G401.6 (cell line): Measurements from ENCODE around the gene DUSP1.

Experiments
- FAIRE-seq: peaks from 2 replicates; lab custom pipeline; 2012; peaks lifted over from hg19 to GRCh38; lab: Jason Lieb, UNC

DUSP1 gene

GRCh38 chr5:172762214-172763119 is 8.5 kb downstream of the DUSP1 start:
- no peak for FAIRE-seq

DNA sequence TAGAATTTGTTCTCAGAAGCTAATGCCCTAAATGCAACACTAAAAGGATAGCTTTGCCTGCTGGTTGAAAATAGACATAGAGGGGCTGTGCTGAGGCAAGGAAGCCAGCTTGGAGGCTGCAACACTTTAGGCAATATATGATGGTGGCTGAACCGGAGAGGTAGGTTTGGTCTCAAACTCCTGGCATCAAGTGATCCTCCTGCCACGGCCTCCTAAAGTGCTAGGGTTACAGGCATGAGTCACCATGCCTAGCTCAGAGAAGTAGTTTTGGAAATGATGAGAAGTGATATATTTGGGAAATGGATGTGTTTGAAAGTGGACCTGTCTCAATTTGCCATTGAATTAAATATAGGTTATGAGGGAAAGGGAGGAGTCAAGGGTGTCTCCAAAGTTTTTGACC is 10.0 kb downstream of the DUSP1 start:
- FAIRE-seq, result no peak

DNA sequence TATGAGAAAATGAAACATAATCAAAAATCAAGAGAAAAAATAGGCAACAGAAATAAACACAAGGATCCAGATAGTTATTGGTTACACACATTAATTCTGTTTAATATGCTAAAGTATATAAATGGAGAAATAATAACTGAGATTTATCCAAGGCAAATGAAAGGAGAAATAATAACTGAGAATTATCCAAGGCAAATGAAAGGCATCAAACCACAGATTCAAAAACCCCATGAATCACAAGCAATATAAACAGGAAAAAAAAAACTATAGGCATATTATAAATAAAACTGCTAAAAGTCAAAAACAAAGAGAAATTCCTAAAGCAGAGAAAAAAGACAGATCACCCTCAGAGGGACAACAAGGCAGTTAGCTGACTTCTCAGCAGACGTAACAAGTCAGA is 10.9 kb downstream of the DUSP1 start:
- no peak for FAIRE-seq

DNA sequence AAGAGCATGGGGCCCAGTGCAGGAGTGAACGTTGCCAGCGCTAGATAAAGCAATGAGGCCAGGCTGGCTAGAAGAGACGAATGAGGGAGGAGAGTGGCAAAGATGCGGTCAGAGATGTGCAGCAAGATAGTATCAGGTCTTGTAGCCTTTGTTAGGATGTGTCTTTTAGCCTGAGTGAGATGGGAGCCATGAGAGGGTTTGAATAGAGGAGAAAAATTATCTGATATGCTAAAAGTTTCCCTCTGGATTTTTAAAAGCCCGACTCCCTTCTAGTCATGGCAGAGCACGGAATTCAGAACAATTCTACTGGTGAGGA is 12.2 kb downstream of the DUSP1 start:
- no peak for FAIRE-seq

DNA sequence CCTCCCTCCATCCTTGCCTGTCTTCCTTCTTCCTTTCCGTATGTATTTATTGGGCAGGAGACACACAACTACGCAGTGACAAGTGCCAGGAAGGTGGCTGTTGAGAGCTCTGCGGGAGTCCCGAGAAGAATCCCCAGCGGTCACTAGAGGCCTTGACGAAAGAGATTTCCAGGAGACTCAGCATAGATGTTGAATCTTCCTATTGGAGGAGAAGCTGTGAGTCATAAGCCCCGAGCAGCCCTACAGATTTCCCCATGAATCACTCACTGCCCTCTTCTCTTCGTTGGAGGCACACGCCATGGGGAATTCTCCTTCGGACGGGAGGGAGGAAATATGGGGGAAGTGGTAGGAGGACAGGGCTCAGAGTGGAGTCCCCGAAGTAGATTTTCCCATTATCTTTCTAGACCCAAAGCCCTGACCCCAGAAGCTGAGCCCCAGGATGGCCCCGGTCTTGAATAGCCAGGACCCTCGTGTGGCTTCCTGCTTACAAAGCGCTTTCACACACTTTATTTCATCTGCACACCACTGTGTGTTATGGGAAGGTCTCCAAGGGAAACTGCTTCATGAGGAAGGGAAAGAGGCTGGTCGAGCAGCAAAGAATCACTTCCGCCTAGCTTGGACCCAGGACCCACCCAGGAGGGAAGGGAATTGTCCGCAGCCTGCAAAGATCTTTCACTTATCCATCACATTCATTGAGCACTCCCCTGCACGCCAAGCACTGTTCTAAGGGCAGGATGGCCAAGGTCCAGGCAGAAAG is 12.7 kb downstream of the DUSP1 start:
- FAIRE-seq, result no peak

DNA sequence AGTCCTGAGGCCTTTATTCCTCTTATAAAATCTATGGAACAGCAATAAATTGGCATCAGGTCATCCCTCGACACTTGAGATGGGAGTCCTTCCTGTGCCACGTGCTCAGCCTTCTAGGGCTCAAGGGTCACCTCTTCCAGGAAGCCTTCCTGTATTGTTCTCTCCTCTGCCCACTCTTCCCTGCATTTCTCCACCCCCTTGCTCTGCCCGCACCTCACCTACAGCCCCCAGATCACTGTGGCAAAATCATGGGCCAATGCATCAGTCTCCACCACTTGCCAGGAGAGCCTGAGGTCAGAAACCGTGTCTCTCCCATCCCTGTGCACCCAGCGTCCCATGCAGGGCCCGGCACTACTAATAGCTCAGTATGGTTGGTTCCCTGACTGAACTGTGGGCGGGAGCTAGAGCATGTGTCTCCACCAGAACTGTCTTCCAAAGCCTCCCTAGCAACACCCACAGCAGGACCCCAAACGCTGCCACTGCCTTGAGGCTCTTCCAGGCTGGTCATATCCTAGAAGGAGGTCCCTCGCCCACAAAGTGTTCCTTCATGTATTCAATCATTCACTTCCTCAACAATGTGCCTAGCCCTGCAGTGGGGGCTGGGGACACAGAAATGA is 13.5 kb downstream of the DUSP1 start:
- no peak for FAIRE-seq

GRCh38 chr5:172756764-172757393 is 14.1 kb downstream of the DUSP1 start:
- FAIRE-seq, result no peak

GRCh38 chr5:172754596-172755356 is 16.2 kb downstream of the DUSP1 start:
- no peak for FAIRE-seq

- FAIRE-seq, result no peak
Measured at GRCh38 chr5:172753101-172753500, 17.9 kb downstream of the DUSP1 start.

DNA sequence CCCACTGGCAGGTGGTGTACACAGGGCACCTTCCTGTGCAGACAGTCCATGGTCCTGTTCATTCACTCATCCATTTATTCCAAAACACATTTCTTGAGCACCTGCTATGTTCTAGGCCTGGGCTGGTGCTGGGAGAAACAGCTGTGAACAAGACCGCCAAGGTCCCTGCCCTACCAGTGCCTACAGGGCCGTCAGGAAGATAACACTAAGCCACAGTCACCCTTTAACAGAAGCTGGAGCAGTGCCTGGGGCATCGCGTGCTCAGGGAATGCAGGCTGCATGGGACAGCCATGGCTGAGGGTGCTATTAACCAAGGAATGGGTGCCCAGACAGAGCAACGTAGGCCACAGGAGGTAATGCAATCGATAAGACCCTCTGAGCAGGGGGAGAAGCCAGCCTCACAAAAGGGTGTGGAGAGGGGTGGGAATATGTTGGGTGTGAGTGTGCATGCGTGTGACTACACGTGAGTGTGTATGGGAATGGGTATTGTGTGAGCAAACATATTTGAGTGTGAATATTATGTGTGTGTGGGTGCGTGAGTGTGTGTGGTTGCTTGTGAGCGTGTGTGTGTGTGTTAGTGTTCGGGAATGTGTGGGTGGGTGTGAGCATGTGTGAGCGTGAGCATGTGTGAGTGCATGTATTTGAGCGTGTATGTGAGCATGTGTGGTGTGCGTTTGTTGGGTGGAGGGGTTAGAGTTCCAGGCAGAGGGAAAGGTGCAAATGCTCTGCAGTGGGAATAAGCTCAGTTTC is 19.1 kb downstream of the DUSP1 start:
- FAIRE-seq, result no peak

DNA sequence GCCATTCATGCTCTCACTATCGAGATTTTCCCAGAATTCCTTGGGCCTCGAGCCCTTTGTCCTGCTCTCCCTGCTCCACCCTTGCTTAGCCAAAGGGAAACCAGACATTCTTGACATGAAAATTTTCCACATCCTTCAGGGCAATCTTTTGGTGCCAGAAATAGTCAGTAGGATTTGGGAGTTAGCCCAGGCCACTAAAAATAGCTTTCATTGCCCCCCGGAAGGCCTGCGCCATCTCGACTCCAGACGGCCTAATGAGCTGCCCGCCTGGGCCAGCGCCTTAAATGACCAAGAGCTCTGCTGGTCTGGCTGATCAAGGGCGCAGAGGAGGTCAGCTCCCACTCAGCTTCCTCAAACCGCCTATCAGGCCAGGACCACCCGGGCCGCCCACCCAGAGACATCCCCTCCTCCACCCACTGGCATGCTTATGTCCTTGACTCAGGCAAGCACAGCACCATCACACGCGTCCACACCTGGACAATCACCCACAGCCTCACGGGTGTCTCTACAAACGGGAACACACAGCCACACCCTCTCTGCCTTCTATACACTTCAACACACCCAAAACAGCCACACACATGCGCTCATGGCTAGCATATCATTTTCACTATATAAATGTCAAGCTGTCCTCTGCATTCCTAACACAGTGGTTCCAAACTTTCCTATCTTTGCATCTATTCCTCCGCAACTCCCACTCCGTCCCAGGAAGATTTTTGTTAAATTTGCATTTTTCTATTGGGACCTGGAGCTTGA is 20.9 kb downstream of the DUSP1 start:
- FAIRE-seq, result no peak

DNA sequence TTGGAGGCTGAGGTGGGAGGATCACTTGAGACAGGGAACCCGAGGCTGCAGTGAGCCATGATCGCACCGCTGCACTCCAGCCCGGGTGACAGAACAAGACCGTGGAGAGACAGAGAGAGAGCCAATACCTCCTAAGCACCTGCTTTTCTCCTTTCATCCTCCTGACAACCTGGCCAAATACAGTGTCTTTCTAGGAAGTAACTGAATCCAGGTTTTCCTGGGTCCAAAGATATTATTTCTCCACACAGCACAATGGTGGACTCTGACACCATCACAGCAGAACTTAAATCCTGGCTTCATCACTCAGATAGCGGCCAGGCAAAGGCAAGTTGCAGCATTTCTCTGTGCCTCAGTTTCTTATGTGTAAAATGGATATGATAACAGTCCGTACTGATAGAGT is 21.9 kb downstream of the DUSP1 start:
- FAIRE-seq, result no peak

- FAIRE-seq, result no peak
Measured at GRCh38 chr5:172748341-172748843, 22.6 kb downstream of the DUSP1 start.

DNA sequence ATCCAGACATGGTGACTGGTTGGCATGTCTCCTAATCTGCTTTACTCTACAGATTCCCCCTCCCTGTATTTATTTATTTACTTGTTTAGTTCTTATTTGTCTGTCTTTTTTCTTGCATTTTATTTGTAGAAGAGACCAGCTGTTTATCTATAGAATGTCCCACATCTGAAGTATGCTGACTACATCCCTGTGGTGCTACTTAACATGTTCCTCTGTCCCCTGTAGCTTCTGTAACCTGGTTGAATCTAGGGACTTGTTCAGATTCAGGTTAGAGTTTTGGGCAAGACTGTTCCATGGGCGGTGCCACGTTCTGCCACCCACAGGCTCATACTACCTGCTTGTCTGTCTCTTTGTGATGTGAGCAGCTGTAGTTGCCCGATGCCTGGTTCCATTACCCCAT is 23.5 kb downstream of the DUSP1 start:
- no peak for FAIRE-seq

DNA sequence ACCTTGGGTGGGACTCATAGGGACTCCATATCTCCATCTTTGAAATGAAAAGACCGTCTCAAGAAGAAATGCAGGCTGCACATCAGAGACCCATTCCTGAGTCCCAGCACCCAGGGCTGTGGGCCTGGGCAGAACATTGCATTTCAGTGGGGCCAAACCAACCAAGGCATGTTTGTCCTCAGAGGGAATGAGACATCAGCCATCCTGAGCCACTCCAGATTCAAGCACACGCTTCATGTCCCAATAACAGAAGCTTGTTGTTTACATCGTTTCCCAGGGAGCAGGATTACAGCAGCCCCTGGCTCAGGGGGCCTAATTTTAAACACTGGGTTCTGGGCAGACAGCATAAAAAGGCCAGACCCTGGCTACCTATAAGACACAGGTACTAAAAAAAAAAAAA is 24.3 kb downstream of the DUSP1 start:
- FAIRE-seq, result no peak

DNA sequence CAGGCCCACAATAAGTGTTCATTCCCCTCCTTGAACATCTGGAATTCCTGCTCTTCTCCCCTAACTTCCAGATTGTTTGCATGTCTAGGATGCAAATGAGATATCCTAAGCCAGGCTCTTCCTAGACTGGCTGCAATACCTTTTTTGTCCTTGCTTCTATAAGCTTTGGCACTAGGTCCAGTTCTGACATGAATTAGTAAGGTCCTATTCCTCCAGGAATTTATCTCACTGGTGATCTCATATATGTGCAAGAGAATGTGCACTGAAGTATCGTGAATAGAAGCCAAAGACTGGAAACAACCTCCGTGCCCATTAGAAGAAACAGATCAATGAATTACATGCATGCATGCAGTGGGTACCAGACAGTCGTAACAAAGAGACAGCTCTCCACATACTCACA is 25.2 kb downstream of the DUSP1 start:
- FAIRE-seq, result no peak

DNA sequence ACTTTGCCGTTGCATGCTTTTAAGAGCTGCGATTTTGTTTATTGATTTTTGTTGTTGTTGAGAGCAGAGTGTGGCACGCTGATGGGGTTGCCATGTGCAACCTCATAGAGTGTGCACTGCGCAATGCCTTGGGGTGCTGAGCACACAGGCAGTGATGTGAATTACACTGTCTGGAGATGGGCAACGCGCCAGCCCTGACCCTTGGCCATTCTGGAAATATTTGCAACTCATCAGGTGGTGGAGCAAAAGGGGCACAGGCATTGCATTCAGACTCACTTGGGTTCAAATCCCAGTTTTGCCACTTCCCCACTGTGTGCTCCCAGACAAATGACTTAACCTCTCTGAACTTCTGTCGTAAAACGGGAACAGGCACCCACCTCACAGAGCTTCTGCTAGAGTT is 25.6 kb downstream of the DUSP1 start:
- no peak for FAIRE-seq

DNA sequence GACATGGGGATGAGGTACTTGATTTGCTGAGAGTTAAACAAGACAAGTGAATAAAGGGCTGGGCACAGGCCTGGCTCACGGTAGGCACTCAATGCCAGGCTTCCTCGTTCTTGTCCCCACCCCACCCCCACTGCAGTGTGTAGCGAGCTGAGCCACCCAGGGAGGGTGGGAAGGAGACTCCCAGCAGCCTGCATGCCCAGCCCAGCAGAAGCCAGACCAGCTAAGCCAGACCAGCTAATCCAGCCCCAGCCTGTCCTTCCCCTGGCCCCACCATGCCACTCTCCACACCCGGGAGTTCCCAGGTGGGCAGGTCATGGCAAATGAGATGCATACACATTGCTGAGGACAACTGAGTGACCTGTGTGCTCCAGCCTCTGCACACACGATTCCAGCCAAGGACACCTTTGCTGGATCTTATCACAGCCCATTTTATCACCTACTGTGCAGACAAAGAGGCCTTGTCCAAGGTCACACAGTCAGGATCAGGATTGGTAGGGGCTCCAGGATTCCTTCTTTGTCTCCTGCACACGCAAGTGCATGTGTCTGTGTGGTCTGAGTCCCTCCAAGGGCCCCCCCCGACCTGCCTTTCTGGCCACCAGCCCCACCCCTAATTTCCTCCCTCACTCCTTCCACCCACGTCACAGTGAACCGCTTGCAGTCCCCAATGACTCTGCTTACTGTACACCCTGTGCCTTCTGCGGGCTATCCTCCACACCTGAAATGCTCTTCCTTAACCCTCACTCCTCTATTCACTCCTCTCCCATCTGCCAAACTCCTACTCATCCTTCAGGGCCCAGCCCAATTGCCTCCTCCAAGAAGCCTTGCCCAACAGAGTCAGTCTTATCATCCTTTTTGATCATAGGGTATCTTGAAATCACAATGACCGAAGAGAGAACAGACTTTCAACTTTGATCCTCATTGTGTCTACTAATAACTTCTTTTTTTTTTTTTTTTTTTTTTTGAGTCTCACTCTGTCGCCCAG is 26.6 kb downstream of the DUSP1 start:
- no peak for FAIRE-seq
